K562 (cell line): ENCODE results near the gene TMEM50B. TPM values are rescaled to one million over a fixed set of nuclear protein-coding genes. Genes with fewer than 3 reads are reported as not detected.

Source experiments
- ATAC-seq: fragments of 200-7000 bp; cut with Tn5 transposase; 3 replicates; pipeline ENCODE4 v1.9.1; 2020; ENCODE audit warnings: moderate library complexity
- BruUV-seq: library from RNA; stranded (reverse); fragments of 400-500 nt; replicated peaks from 2 replicates; lab custom pipeline; 2021; lab: Mats Ljungman, UMichigan
- CTCF ChIA-PET: fragments of 300-600 bp; formaldehyde crosslinking; extraction: SDS; loops from one replicate; lab custom pipeline; 2021; ENCODE audit warnings: low intra/inter-chr PET ratio; lab: Yijun Ruan, JAX
- POLR2A ChIA-PET: fragments of 300-600, 350-650 bp; sonication (Branson Sonifier 250); formaldehyde crosslinking; extraction: SDS; loops from one replicate; lab custom pipeline; 2021; ENCODE audit warnings: antibody characterized with exemption, inconsistent platforms; lab: Yijun Ruan, JAX
- DNase-seq, 4 experiments: peaks; one replicate each; pipeline versions ENCODE4 v3.0.0 to v3.0.0-alpha.2; 2011 to 2018; ENCODE audit warnings: low spot score in 3 of 4, mixed read lengths in 3 of 4; ENCODE audit errors: extremely low read depth in 1 of 4
- FAIRE-seq: peaks from 2 replicates; lab custom pipeline; 2011; peaks lifted over from hg19 to GRCh38; lab: Jason Lieb, UNC
- H2AFZ ChIP-seq: 2 replicates; pipeline ENCODE4 v1.6.0; 2011; ENCODE audit warnings: low read depth, low read length, control low read depth, inconsistent platforms
- H3K27ac ChIP-seq: fragments of 200-600 bp; 3 replicates; pipeline ENCODE4 v1.8.0; 2011; ENCODE audit warnings: low read depth, mild to moderate bottlenecking, control low read depth, inconsistent platforms, low read length, moderate library complexity, mixed read lengths; ENCODE audit errors: extremely low read depth
- H3K27me3 ChIP-seq, 2 experiments: fragments of 300-600 bp in 1 of 2; 2 replicates in 1 of 2; 3 replicates in 1 of 2; pipeline versions ENCODE4 v1.6.0 to v1.8.0; 2011; ENCODE audit warnings: inconsistent platforms in 2 of 2, low read length in 2 of 2, mild to moderate bottlenecking in 1 of 2, mixed read lengths in 1 of 2, moderate library complexity in 1 of 2; ENCODE audit not compliant: control insufficient read depth in 2 of 2, insufficient read depth in 2 of 2
- H3K36me3 ChIP-seq: fragments of 300-600 bp; 3 replicates; pipeline ENCODE4 v1.8.0; 2011; ENCODE audit warnings: mild to moderate bottlenecking, low read length, inconsistent platforms; ENCODE audit not compliant: control insufficient read depth, insufficient read depth
- H3K4me1 ChIP-seq, 2 experiments: fragments of 200-600 bp in 1 of 2; replicated peaks in 1 of 2; 2 replicates in 1 of 2; 3 replicates in 1 of 2; pipeline versions ENCODE4 v1.5.1 to v1.8.0; 2011; ENCODE audit warnings: inconsistent platforms in 2 of 2, low read length in 2 of 2, mild to moderate bottlenecking in 1 of 2, mixed read lengths in 1 of 2, moderate library complexity in 1 of 2; ENCODE audit not compliant: control insufficient read depth in 2 of 2, insufficient read depth in 2 of 2
- H3K4me2 ChIP-seq: 2 replicates; pipeline ENCODE4 v1.6.1; 2011; ENCODE audit warnings: low read length, control low read depth, inconsistent platforms, mixed read lengths; ENCODE audit not compliant: insufficient read depth
- H3K4me3 ChIP-seq: fragments of 200-600 bp; sonication (generic), shearing (Covaris generic); 2 replicates; pipeline ENCODE4 v1.5.1; 2016; ENCODE audit warnings: control low read depth, inconsistent platforms
- H3K79me2 ChIP-seq: fragments of 200-600 bp; 3 replicates; pipeline ENCODE4 v1.8.0; 2011; ENCODE audit warnings: low read length, inconsistent platforms; ENCODE audit not compliant: control insufficient read depth, insufficient read depth
- H3K9ac ChIP-seq, 2 experiments: 2 replicates each; pipeline versions ENCODE4 v1.6.0 to v1.6.1; 2011; ENCODE audit warnings: low read depth in 2 of 2, low read length in 2 of 2, control low read depth in 1 of 2, inconsistent platforms in 1 of 2, mild to moderate bottlenecking in 1 of 2, mixed read lengths in 1 of 2; ENCODE audit not compliant: insufficient read depth in 1 of 2
- H3K9me1 ChIP-seq: one replicate; pipeline ENCODE4 v1.6.0; 2011; ENCODE audit warnings: inconsistent platforms, mild to moderate bottlenecking, low read length, moderate library complexity; ENCODE audit not compliant: control insufficient read depth, insufficient read depth
- H3K9me3 ChIP-seq: replicated peaks from 2 replicates; pipeline ENCODE4 v1.5.1; 2011; ENCODE audit warnings: low read depth, low read length, inconsistent platforms; ENCODE audit not compliant: control insufficient read depth, insufficient read depth
- H4K20me1 ChIP-seq: replicated peaks from 2 replicates; pipeline ENCODE4 v1.6.1; 2011; ENCODE audit warnings: low read length, inconsistent platforms, mixed read lengths; ENCODE audit not compliant: control insufficient read depth, insufficient read depth
- BRD4 ChIP-seq: fragments of 200-600 bp; sonication (generic); IDR thresholded peaks from 2 replicates; pipeline ENCODE4 v1.6.1; 2017; ENCODE audit warnings: inconsistent platforms
- FOXK1 ChIP-seq: sonication (generic); formaldehyde crosslinking; IDR thresholded peaks from 2 replicates; pipeline ENCODE4 v1.8.0; 2022; ENCODE audit warnings: missing genetic modification reagents, mild to moderate bottlenecking, borderline replicate concordance
- KAT2B ChIP-seq: IDR thresholded peaks from one replicate; pipeline ENCODE4 v1.6.1; 2012; ENCODE audit warnings: low read depth, mild to moderate bottlenecking, control low read depth, inconsistent platforms, low read length, moderate library complexity
- MYC ChIP-seq, 2 experiments: fragments of 250-450 bp in 1 of 2; sonication (Bioruptor Pico) in 1 of 2; IDR thresholded peaks; 2 replicates each; pipeline versions ENCODE4 v1.5.1 to v1.6.1; 2012 to 2021; ENCODE audit warnings: low read depth in 2 of 2, borderline replicate concordance in 1 of 2, improper control_type of control experiment in 1 of 2, low read length in 1 of 2, mild to moderate bottlenecking in 1 of 2, moderate library complexity in 1 of 2
- NCOR1 ChIP-seq: fragments of 450-650 bp; IDR thresholded peaks from 2 replicates; pipeline ENCODE4 v1.6.1; 2016; ENCODE audit warnings: mild to moderate bottlenecking, moderate library complexity
- PHTF2 ChIP-seq: fragments of 250-450 bp; sonication (Bioruptor Pico); IDR thresholded peaks from 2 replicates; pipeline ENCODE4 v1.5.0; 2021; ENCODE audit warnings: mild to moderate bottlenecking
- POLR2AphosphoS5 ChIP-seq: IDR thresholded peaks from 2 replicates; pipeline ENCODE4 v1.6.1; 2011; ENCODE audit warnings: mild to moderate bottlenecking, low read depth, low read length, moderate library complexity; ENCODE audit not compliant: control insufficient read depth, insufficient read depth
- RAD21 ChIP-seq, 2 experiments: fragments of 250-450 bp in 1 of 2; fragments of 450-650 bp in 1 of 2; sonication (Bioruptor Pico) in 1 of 2; formaldehyde crosslinking in 1 of 2; IDR thresholded peaks in 1 of 2; conservative IDR thresholded peaks in 1 of 2; 2 replicates each; pipeline versions ENCODE4 v1.4.0 to v1.8.0; 2020 to 2022; ENCODE audit warnings: mild to moderate bottlenecking in 2 of 2, moderate library complexity in 1 of 2
- SIN3B ChIP-seq: fragments of 450-650 bp; IDR thresholded peaks from 2 replicates; pipeline ENCODE4 v1.6.1; 2017; ENCODE audit warnings: low read depth, mild to moderate bottlenecking, moderate library complexity
- SP1 ChIP-seq: sonication (generic); formaldehyde crosslinking; IDR thresholded peaks from 2 replicates; pipeline ENCODE4 v1.8.1; 2022; ENCODE audit warnings: mild to moderate bottlenecking, missing genetic modification reagents
- SUPT5H ChIP-seq: fragments of 450-650 bp; IDR thresholded peaks from 2 replicates; pipeline ENCODE4 v1.6.1; 2016
- ZNF212 ChIP-seq: fragments of 450-650 bp; formaldehyde crosslinking; IDR thresholded peaks from 2 replicates; pipeline ENCODE4 v1.4.0; 2020; ENCODE audit warnings: mild to moderate bottlenecking
- ZNF232 ChIP-seq: sonication (generic); formaldehyde crosslinking; IDR thresholded peaks from 2 replicates; pipeline ENCODE4 v1.8.0; 2022; ENCODE audit warnings: mild to moderate bottlenecking, missing genetic modification reagents
- WGBS: fragments of 100-300 bp; shearing (Covaris generic); methylation state at CpG from one replicate; pipeline ENCODE4 v1.1.6; 2016; ENCODE audit warnings: low coverage, mixed read lengths; ENCODE audit not compliant: insufficient coverage; ENCODE audit errors: missing lambda C conversion rate; 5-methylcytosine and 5-hydroxymethylcytosine counted together
- in situ Hi-C: fragments of 300-500 bp; cut with MboI; formaldehyde crosslinking; loops from 4 replicates; pipeline ENCODE4 v1.15.0; 2018; ENCODE audit warnings: inconsistent platforms, mixed read lengths
- intact Hi-C: fragments of 100-400 bp; cut with micrococcal nuclease; formaldehyde crosslinking; loops from 2 replicates; pipeline ENCODE4 v1.14.2; 2022
- polyA plus RNA-seq, 8 experiments: library from polyadenylated mRNA; depleted of rRNA in 4 of 8; stranded (reverse) in 5 of 8; unstranded in 3 of 8; fragments of >200 nt; fragmentation: Nextera tagmentation in 2 of 8; fragmentation: Illumina TruSeq in 1 of 8; extraction: Ambion mirVana in 2 of 8; extraction: Trizol in 1 of 8; gene quantifications; 2 replicates each; pipeline versions ENCODE4 v1.2.1 to v1.2.3, GENCODE V29; 2011 to 2014; ENCODE audit warnings: inconsistent platforms in 1 of 8, missing spikeins in 1 of 8
- total RNA-seq, 7 experiments: library from RNA; depleted of rRNA in 6 of 7; stranded (reverse); fragments of >200 nt in 6 of 7; fragmentation: Illumina TruSeq in 2 of 7; extraction: Trizol in 2 of 7; gene quantifications; 2 replicates each; pipeline versions ENCODE4 v1.2.1 to v1.2.3, GENCODE V29; 2011 to 2021; ENCODE audit warnings: low replicate concordance in 1 of 7
- TF ChIP-seq, protein P1 (sequence below): fragments of 250-450 bp; sonication (Bioruptor Pico); IDR thresholded peaks from 2 replicates; pipeline ENCODE4 v1.5.1; 2021; ENCODE audit warnings: mild to moderate bottlenecking
- TF ChIP-seq, protein P2 (sequence below): fragments of 450-650 bp; formaldehyde crosslinking; IDR thresholded peaks from 2 replicates; pipeline ENCODE4 v1.4.0; 2020; ENCODE audit warnings: mild to moderate bottlenecking, moderate library complexity
- TF ChIP-seq, protein P3 (sequence below): sonication (generic); formaldehyde crosslinking; IDR thresholded peaks from 2 replicates; pipeline ENCODE4 v1.8.0; 2022; ENCODE audit warnings: mild to moderate bottlenecking, low read depth, missing genetic modification reagents

Gene TMEM50B
- total and polyA plus RNA-seq, 9 of the 15 experiments (the other 6 are each of a cell fraction or from before 2014, with no cell fraction given) = 20.5 to 64.6 (median 28.9) TPM

DNA sequence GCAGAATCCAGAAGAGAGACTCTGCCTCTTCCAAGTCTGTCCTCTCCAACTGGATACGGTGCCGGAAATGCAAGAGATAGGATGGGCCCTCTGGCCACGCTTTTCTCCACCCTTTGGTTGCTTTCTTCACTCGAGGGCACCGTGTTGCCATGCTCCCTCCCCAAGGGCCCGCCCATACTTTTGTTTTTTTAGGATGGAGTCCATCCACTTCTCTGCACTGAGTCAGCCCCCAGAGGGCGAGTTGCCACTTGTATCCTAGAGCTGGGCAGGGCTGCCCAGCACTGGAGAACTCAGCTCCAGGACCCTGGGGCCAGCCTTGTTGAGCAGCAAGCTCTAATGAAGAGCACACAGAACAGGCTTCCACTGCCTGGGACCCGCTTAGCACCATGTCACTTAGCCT lies 51.1 kb downstream of the TMEM50B start (continued):
- TF ChIP-seq, protein P1, sequence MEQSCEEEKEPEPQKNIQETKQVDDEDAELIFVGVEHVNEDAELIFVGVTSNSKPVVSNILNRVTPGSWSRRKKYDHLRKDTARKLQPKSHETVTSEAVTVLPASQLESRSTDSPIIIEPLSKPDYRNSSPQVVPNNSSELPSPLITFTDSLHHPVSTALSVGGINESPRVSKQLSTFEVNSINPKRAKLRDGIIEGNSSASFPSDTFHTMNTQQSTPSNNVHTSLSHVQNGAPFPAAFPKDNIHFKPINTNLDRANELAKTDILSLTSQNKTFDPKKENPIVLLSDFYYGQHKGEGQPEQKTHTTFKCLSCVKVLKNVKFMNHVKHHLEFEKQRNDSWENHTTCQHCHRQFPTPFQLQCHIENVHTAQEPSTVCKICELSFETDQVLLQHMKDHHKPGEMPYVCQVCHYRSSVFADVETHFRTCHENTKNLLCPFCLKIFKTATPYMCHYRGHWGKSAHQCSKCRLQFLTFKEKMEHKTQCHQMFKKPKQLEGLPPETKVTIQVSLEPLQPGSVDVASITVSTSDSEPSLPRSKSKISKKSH = no peak
- TF ChIP-seq POLR2AphosphoS5 = no peak
- TF ChIP-seq MYC (IDR thresholded peaks at IDR 0.05; ENCODE audit: low read depth, low read length) = no peak
- TF ChIP-seq MYC (CRISPR knock-in tag; IDR thresholded peaks at IDR 0.05; ENCODE audit: borderline replicate concordance, low read depth) = no peak

DNA sequence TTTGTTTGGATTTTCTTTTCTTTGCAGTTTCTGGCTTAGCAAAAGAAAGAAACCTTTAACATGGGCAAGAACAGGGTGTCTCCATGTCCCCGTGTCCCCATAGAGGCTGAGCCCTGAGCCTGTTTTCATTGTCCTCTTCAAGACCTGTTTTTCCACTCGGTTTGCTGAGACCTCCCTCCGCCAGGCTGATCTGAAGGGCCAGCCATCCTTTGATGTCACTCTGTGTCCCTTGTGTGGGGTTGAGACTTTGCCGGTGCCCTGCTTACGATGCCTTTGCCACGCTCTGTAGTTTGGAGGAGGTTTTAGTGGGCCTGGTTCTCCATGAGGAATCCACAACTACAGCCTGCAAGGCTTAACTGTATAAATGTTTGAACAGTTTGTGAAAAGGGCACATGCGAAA lies 52.7 kb downstream of the TMEM50B start:
- H4K20me1 ChIP-seq = no peaks in the 10 kb centered on the region
- no peak for ATAC-seq
- BruUV-seq = no TSS peak
- TF ChIP-seq SP1 (no peak), RAD21 (CRISPR knock-in tag; conservative IDR thresholded peaks at IDR 0.05 in 1 of 2, IDR thresholded peaks at IDR 0.05 in 1 of 2) (no peak), ZNF232 (CRISPR knock-in tag) (no peak), PHTF2 (no peak), NCOR1 (no peak), KAT2B (no peak), FOXK1 (no peak), SUPT5H (no peak), SIN3B (no peak), ZNF212 (CRISPR knock-in tag) (no peak), BRD4 (no peak)
- TF ChIP-seq, protein P2, sequence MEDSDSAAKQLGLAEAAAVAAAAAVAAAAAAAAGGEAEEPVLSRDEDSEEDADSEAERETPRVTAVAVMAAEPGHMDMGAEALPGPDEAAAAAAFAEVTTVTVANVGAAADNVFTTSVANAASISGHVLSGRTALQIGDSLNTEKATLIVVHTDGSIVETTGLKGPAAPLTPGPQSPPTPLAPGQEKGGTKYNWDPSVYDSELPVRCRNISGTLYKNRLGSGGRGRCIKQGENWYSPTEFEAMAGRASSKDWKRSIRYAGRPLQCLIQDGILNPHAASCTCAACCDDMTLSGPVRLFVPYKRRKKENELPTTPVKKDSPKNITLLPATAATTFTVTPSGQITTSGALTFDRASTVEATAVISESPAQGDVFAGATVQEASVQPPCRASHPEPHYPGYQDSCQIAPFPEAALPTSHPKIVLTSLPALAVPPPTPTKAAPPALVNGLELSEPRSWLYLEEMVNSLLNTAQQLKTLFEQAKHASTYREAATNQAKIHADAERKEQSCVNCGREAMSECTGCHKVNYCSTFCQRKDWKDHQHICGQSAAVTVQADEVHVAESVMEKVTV = no peak
- TF ChIP-seq, protein P3, sequence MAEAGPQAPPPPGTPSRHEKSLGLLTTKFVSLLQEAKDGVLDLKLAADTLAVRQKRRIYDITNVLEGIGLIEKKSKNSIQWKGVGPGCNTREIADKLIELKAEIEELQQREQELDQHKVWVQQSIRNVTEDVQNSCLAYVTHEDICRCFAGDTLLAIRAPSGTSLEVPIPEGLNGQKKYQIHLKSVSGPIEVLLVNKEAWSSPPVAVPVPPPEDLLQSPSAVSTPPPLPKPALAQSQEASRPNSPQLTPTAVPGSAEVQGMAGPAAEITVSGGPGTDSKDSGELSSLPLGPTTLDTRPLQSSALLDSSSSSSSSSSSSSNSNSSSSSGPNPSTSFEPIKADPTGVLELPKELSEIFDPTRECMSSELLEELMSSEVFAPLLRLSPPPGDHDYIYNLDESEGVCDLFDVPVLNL (CRISPR knock-in tag) = no peak
- H3K4me1 ChIP-seq = no peaks in the 10 kb centered on the region
- no peaks in the 10 kb centered on the region for H3K27me3 ChIP-seq
- peaks cover 61% of the 10 kb centered on the region; the same call in 2 of the 3 replicates for H3K36me3 ChIP-seq
- ChIA-PET POLR2A (interaction anchor here (0.6 to 1.1 kb wide), 3 partner anchors 10 to 204 kb away, joined by 3 to 5 read pairs (median 4); no protein-coding TSS in a partner anchor), CTCF (no interaction called here)
- H3K4me3 ChIP-seq = no peak overlapping the region
- DNase-seq = no peak
- H3K9me1 ChIP-seq = no peaks in the 10 kb centered on the region
- H3K9me3 ChIP-seq = no peaks in the 10 kb centered on the region
- H3K4me2 ChIP-seq = no peak overlapping the region
- no peak overlapping the region for H2AFZ ChIP-seq
- no peak overlapping the region for H3K9ac ChIP-seq
- in situ Hi-C loops = no loop called here
- no peak overlapping the region for H3K27ac ChIP-seq
- FAIRE-seq = peak; percentile 56
- WGBS = 72% methylated on average over 7 of the region's 7 CpGs
- intact Hi-C loops = no loop called here
- no peaks in the 10 kb centered on the region for H3K79me2 ChIP-seq
